Measurements from ENCODE around the gene DR1.

The DR1 gene

DNA sequence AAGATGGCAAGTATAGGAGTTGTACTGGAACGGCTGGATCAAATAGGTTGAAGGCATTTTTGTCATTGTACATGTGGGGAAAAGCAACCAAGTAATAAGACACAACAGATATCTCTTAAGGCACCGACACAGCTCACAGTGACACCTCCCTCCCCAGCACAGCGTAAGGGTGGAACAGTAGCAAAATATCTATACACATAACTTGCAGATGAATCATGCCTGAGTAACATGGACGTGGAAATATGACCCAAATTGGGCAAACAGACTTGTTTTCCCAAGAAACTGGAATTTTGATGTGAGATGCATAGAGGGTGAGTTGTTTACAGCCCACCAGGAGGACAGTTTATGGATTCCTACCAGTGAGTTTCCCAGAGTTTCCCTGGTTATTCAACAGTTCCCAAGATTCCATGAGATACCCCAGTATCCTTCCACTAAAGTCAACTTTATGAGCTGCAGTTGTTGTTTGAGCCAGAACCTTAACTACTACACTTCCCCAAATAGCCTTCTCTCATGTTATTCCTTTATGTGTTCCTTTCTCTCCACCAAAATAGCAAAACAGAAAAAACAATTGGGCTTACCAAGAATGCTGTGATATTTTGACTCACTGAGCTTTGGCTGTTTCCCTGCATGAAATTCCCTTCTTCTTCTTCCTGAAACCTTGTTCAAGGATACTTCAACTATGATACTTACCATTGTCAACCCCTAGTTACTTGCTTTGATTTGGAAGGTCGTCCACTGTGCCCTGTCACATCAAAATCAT, 7.1 kb upstream of the DR1 start:
- TF ChIP-seq POLR2AphosphoS5 (IDR thresholded peaks at IDR 0.05; ENCODE audit: low read depth) (no peak), GABPA (IDR thresholded peaks at IDR 0.05; ENCODE audit: low read depth) (no peak), SPI1 (IDR thresholded peaks at IDR 0.05; ENCODE audit: borderline replicate concordance, low read depth) (no peak)
- TF ChIP-seq, protein P1, sequence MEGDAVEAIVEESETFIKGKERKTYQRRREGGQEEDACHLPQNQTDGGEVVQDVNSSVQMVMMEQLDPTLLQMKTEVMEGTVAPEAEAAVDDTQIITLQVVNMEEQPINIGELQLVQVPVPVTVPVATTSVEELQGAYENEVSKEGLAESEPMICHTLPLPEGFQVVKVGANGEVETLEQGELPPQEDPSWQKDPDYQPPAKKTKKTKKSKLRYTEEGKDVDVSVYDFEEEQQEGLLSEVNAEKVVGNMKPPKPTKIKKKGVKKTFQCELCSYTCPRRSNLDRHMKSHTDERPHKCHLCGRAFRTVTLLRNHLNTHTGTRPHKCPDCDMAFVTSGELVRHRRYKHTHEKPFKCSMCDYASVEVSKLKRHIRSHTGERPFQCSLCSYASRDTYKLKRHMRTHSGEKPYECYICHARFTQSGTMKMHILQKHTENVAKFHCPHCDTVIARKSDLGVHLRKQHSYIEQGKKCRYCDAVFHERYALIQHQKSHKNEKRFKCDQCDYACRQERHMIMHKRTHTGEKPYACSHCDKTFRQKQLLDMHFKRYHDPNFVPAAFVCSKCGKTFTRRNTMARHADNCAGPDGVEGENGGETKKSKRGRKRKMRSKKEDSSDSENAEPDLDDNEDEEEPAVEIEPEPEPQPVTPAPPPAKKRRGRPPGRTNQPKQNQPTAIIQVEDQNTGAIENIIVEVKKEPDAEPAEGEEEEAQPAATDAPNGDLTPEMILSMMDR (IDR thresholded peaks at IDR 0.05; ENCODE audit: insufficient read depth, low read length): no peak
- TF ChIP-seq, protein P2, sequence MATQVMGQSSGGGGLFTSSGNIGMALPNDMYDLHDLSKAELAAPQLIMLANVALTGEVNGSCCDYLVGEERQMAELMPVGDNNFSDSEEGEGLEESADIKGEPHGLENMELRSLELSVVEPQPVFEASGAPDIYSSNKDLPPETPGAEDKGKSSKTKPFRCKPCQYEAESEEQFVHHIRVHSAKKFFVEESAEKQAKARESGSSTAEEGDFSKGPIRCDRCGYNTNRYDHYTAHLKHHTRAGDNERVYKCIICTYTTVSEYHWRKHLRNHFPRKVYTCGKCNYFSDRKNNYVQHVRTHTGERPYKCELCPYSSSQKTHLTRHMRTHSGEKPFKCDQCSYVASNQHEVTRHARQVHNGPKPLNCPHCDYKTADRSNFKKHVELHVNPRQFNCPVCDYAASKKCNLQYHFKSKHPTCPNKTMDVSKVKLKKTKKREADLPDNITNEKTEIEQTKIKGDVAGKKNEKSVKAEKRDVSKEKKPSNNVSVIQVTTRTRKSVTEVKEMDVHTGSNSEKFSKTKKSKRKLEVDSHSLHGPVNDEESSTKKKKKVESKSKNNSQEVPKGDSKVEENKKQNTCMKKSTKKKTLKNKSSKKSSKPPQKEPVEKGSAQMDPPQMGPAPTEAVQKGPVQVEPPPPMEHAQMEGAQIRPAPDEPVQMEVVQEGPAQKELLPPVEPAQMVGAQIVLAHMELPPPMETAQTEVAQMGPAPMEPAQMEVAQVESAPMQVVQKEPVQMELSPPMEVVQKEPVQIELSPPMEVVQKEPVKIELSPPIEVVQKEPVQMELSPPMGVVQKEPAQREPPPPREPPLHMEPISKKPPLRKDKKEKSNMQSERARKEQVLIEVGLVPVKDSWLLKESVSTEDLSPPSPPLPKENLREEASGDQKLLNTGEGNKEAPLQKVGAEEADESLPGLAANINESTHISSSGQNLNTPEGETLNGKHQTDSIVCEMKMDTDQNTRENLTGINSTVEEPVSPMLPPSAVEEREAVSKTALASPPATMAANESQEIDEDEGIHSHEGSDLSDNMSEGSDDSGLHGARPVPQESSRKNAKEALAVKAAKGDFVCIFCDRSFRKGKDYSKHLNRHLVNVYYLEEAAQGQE (IDR thresholded peaks at IDR 0.05; ENCODE audit: insufficient replicate concordance, low read depth): no peak
- Histone ChIP-seq H3K4me3 (replicated peaks; ENCODE audit: insufficient read depth, low read length) (no peak overlapping the region), H3K27ac (replicated peaks) (no peak overlapping the region), H3K27me3 (ENCODE audit: insufficient read depth, poor library complexity, severe bottlenecking) (no peaks in the 10 kb centered on the region)
- no peak for DNase-seq (ENCODE audit: low read depth in 1 of 2, low spot score in 1 of 2)

DNA sequence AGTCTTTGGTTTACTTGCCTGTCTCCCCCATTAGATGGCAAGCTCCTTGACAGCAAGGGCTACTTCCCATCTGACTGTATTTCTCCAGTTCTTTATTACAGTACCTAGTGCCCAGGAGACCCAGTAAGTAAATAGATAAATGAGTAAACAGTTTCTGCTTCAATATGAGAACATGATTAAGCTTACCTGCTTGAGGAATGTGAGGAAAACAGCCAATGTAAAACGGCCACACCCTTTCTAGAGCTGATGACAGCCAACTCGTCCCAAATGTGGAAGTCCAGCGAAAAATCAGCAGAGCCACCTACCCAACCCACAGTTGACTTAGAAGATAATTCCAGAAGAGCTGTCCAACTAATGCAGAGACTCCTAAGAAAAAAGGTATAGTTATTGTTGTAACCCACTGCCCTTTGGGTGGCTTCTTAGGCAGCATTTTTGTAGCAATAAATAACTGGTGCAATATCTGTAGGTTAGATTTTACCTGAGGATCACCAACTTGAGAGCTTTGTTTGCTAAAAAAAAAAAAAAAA, 6.5 kb upstream of the DR1 start:
- Histone ChIP-seq H3K4me3 (replicated peaks; ENCODE audit: insufficient read depth, low read length) (no peak overlapping the region), H3K27me3 (ENCODE audit: insufficient read depth, poor library complexity, severe bottlenecking) (no peaks in the 10 kb centered on the region), H3K27ac (replicated peaks) (no peak overlapping the region)
- no peak for DNase-seq (ENCODE audit: low read depth in 1 of 2, low spot score in 1 of 2)
- no peak for TF ChIP-seq GABPA (IDR thresholded peaks at IDR 0.05; ENCODE audit: low read depth)
- TF ChIP-seq, protein P2 (IDR thresholded peaks at IDR 0.05; ENCODE audit: insufficient replicate concordance, low read depth): no peak

DNA sequence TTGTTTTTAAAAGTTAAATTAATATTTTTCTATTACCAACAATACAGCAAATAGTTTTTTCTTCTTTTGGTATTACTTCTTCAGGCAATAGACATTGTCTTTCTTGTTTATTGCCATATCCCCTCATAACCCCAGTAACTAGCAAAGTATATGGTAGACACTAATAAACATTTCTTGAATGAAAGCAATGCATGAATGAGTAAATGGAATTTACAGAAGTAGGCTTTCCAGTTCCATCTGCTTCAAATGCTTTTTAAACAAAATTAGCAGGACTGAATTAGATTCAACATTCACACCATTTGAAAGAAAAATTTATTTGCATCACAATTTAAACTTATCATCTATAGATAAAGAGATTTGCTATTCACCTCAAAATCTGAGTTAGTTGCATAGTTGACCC, 5.6 kb upstream of the DR1 start:
- no peak overlapping the region for H3K27ac ChIP-seq (replicated peaks)
- no peaks in the 10 kb centered on the region for H3K27me3 ChIP-seq (ENCODE audit: insufficient read depth, poor library complexity, severe bottlenecking)
- no peak for DNase-seq (ENCODE audit: low read depth in 1 of 2, low spot score in 1 of 2)
- TF ChIP-seq GABPA (IDR thresholded peaks at IDR 0.05; ENCODE audit: low read depth): no peak
- TF ChIP-seq, protein P2 (IDR thresholded peaks at IDR 0.05; ENCODE audit: insufficient replicate concordance, low read depth): no peak
- TF ChIP-seq SPI1 (IDR thresholded peaks at IDR 0.05; ENCODE audit: borderline replicate concordance, low read depth): no peak
- TF ChIP-seq POLR2AphosphoS5 (IDR thresholded peaks at IDR 0.05; ENCODE audit: low read depth): no peak
- TF ChIP-seq, protein P1 (IDR thresholded peaks at IDR 0.05; ENCODE audit: insufficient read depth, low read length): no peak
- H3K4me3 ChIP-seq (replicated peaks; ENCODE audit: insufficient read depth, low read length): no peak overlapping the region
